C4-2B (cell line): ENCODE results near the gene GRAMD4.

Source experiments
- CTCF ChIP-seq: fragments of 450-650 bp; conservative IDR thresholded peaks from 2 replicates; pipeline ENCODE4 v1.5.1; 2017; ENCODE audit warnings: mild to moderate bottlenecking
- ZFX ChIP-seq: fragments of 450-650 bp; IDR thresholded peaks from 2 replicates; pipeline ENCODE4 v1.6.1; 2017

- TF ChIP-seq CTCF (no peak; the same call in 1 of the 2 replicates), ZFX (no peak)
Observed at GRCh38 chr22:46596819-46597218, 23.4 kb upstream of the GRAMD4 start.
